ENCODE measurements around the gene SENP8.

DNA sequence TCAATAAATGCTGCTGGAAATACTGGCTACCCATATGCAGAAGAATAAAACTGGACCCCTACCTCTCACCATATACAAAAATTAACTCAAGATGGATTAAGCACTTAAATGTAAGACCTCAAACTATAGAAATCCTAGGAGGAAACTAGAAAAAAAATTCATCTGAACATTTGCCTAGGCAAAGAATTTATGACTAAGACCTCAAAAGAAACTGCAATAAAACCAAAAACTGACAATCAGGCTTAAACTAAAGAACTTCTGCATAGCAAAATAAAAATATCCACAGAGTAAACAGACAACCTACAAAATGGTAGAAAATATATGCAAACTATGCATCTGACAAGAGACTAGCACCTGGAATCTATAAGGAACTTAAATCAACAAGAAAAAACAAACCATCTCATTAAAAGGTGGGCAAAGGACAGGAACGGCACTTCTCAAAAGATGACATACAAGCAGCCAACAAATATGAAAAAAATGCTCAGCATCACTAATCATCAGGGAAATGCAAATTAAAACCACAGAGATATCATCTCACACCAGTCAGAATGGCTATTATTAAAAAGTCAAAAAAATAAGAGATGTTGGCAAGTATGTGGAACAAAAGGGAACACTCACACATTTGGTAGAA, 47.3 kb upstream of the SENP8 start:
- TF ChIP-seq POLR2AphosphoS5 (IDR thresholded peaks at IDR 0.05; ENCODE audit: low read depth, low read length) (no peak), TAF1 (IDR thresholded peaks at IDR 0.05; ENCODE audit: borderline replicate concordance, insufficient read depth, low read length) (no peak), SIN3A (IDR thresholded peaks at IDR 0.05; ENCODE audit: borderline replicate concordance, insufficient read depth, low read length) (no peak)

All from PFSK-1 (cell line).